HCT116 (cell line): ENCODE measurements around the gene CEP70. TPM values are rescaled to one million over a fixed set of nuclear protein-coding genes. Genes with fewer than 3 reads are reported as not detected.

Experiments
- ATAC-seq: fragments of 200-7000 bp; cut with Tn5 transposase; 2 replicates; pipeline ENCODE4 v1.9.1; 2020; ENCODE audit warnings: mild to moderate bottlenecking, moderate library complexity
- BruUV-seq: library from RNA; stranded (reverse); fragments of 400-500 nt; replicated peaks from 2 replicates; lab custom pipeline; 2021; lab: Mats Ljungman, UMichigan
- CTCF ChIA-PET: fragments of 300-600 bp; sonication (Branson Sonifier 250); formaldehyde crosslinking; loops from one replicate; lab custom pipeline; 2021; ENCODE audit warnings: antibody characterized with exemption; lab: Charles Lee
- POLR2A ChIA-PET: fragments of 300-600, 350-600 bp; sonication (Branson Sonifier 250); formaldehyde crosslinking; loops from one replicate; lab custom pipeline; 2021; ENCODE audit warnings: antibody characterized with exemption; lab: Charles Lee
- RAD21 ChIA-PET, 2 experiments: fragments of 300-600 bp; sonication (Branson Sonifier 250); formaldehyde crosslinking; loops; one replicate each; lab custom pipeline; 2023; ENCODE audit warnings: low total read pairs in 2 of 2; ENCODE audit not compliant: uncharacterized antibody in 2 of 2, unreplicated experiment in 2 of 2, low non-redundant PET in 1 of 2; lab: Charles Lee
- DNase-seq: peaks from one replicate; pipeline ENCODE4 v3.0.0-alpha.2; 2010; ENCODE audit warnings: low read depth, low spot score
- H2AFZ ChIP-seq: fragments of 200-600 bp; shearing (Covaris generic), sonication (generic); 2 replicates; pipeline ENCODE4 v1.6.1; 2017; ENCODE audit warnings: low read depth, mixed run types, mixed read lengths, antibody characterized with exemption, low read length; ENCODE audit not compliant: poor library complexity, severe bottlenecking
- H3K27ac ChIP-seq: 2 replicates; pipeline ENCODE4 v1.5.1; 2012; ENCODE audit warnings: low read depth, low read length
- H3K27me3 ChIP-seq: fragments of 200-600 bp; sonication (generic); 2 replicates; pipeline ENCODE4 v1.6.1; 2016; ENCODE audit warnings: mixed run types, low read length, mixed read lengths; ENCODE audit not compliant: insufficient read depth
- H3K36me3 ChIP-seq, 2 experiments: fragments of 200-500 bp in 1 of 2; fragments of 200-600 bp in 1 of 2; sonication (Bioruptor generic) in 1 of 2; sonication (generic) in 1 of 2; 2 replicates each; pipeline versions ENCODE4 v1.5.1 to v1.6.1; 2014 to 2016; ENCODE audit warnings: low read length in 2 of 2, inconsistent platforms in 1 of 2, mixed read lengths in 1 of 2, mixed run types in 1 of 2; ENCODE audit not compliant: insufficient read depth in 2 of 2, control insufficient read depth in 1 of 2
- H3K4me1 ChIP-seq, 2 experiments: fragments of 200-600 bp in 1 of 2; sonication (generic) in 1 of 2; 2 replicates each; pipeline versions ENCODE4 v1.5.1 to v1.6.1; 2012 to 2017; ENCODE audit warnings: low read length in 2 of 2, inconsistent platforms in 1 of 2, mild to moderate bottlenecking in 1 of 2, mixed read lengths in 1 of 2, mixed run types in 1 of 2, moderate library complexity in 1 of 2; ENCODE audit not compliant: insufficient read depth in 2 of 2, control insufficient read depth in 1 of 2
- H3K4me2 ChIP-seq: fragments of 200-600 bp; sonication (generic); 2 replicates; pipeline ENCODE4 v1.6.1; 2017; ENCODE audit warnings: mixed run types, low read length, mixed read lengths
- H3K4me3 ChIP-seq, 2 experiments: fragments of 200-600 bp in 1 of 2; sonication (generic) in 1 of 2; replicated peaks in 1 of 2; 2 replicates each; pipeline ENCODE4 v1.5.1; 2011 to 2016; ENCODE audit warnings: low read length in 2 of 2, control low read depth in 1 of 2, low read depth in 1 of 2, mild to moderate bottlenecking in 1 of 2, mixed read lengths in 1 of 2, mixed run types in 1 of 2
- H3K79me2 ChIP-seq: fragments of 200-600 bp; sonication (generic); 2 replicates; pipeline ENCODE4 v1.6.1; 2017; ENCODE audit warnings: mild to moderate bottlenecking, mixed run types, low read length, moderate library complexity, mixed read lengths; ENCODE audit not compliant: insufficient read depth
- H3K9ac ChIP-seq: fragments of 200-600 bp; sonication (generic); 2 replicates; pipeline ENCODE4 v1.6.1; 2016; ENCODE audit warnings: low read length, mixed read lengths
- H3K9me2 ChIP-seq: fragments of 200-600 bp; sonication (generic), shearing (Covaris generic); 2 replicates; pipeline ENCODE4 v1.6.1; 2017; ENCODE audit warnings: mixed run types, mild to moderate bottlenecking, moderate library complexity; ENCODE audit not compliant: insufficient read depth
- H3K9me3 ChIP-seq, 2 experiments: fragments of 200-500 bp in 1 of 2; fragments of 200-600 bp in 1 of 2; sonication (Bioruptor generic) in 1 of 2; sonication (generic) in 1 of 2; 2 replicates each; pipeline ENCODE4 v1.6.1; 2014 to 2017; ENCODE audit warnings: low read length in 2 of 2, mixed read lengths in 2 of 2, inconsistent platforms in 1 of 2, low read depth in 1 of 2, mild to moderate bottlenecking in 1 of 2, mixed run types in 1 of 2, moderate library complexity in 1 of 2; ENCODE audit not compliant: control insufficient read depth in 1 of 2, insufficient read depth in 1 of 2
- H4K20me1 ChIP-seq: fragments of 200-600 bp; sonication (generic), shearing (Covaris generic); 2 replicates; pipeline ENCODE4 v1.6.1; 2017; ENCODE audit warnings: mixed run types, mild to moderate bottlenecking, moderate library complexity; ENCODE audit not compliant: insufficient read depth
- EZH2 ChIP-seq: fragments of 200-600 bp; sonication (generic); IDR thresholded peaks from 2 replicates; pipeline ENCODE4 v1.6.1; 2017; ENCODE audit warnings: antibody characterized with exemption, mixed run types
- ZNF274 ChIP-seq: fragments of 200-500 bp; sonication (Bioruptor generic); IDR thresholded peaks from 2 replicates; pipeline ENCODE4 v1.6.1; 2014; ENCODE audit warnings: mild to moderate bottlenecking, low read depth, low read length, inconsistent platforms
- intact Hi-C: fragments of 100-400 bp; cut with micrococcal nuclease; formaldehyde crosslinking; loops from 2 replicates; pipeline ENCODE4 v1.10.0; 2022
- total RNA-seq: library from RNA; stranded (reverse); gene quantifications from one replicate; pipeline ENCODE4 v1.2.1, GENCODE V29; 2021; ENCODE audit not compliant: unreplicated experiment
- TF ChIP-seq, protein P1 (sequence below), 3 experiments: fragments of 200-600 bp in 1 of 3; sonication (generic) in 1 of 3; IDR thresholded peaks in 2 of 3; conservative IDR thresholded peaks in 1 of 3; 2 replicates each; pipeline ENCODE4 v1.5.1; 2012 to 2017; ENCODE audit warnings: low read depth in 2 of 3, low read length in 2 of 3, antibody characterized with exemption in 1 of 3, borderline replicate concordance in 1 of 3, control low read depth in 1 of 3, mild to moderate bottlenecking in 1 of 3, mixed read lengths in 1 of 3, mixed run types in 1 of 3, moderate library complexity in 1 of 3; ENCODE audit not compliant: insufficient read depth in 1 of 3

The CEP70 gene
- total RNA-seq, 1 experiment from 2014 or later = 38.7 TPM

GRCh38 chr3:138457863-138458735 lies 136.0 kb downstream of the CEP70 start:
- H2AFZ ChIP-seq = no peak overlapping the region
- no peaks in the 10 kb centered on the region for H4K20me1 ChIP-seq
- intact Hi-C loops = no loop called here
- ChIA-PET RAD21 (no interaction called here), POLR2A (no interaction called here)
- H3K4me2 ChIP-seq = no peak overlapping the region
- no peak overlapping the region for H3K9ac ChIP-seq
- H3K79me2 ChIP-seq = no peaks in the 10 kb centered on the region
- ATAC-seq (no peak), DNase-seq (no peak)
- H3K9me3 ChIP-seq = no peaks in the 10 kb centered on the region
- H3K27me3 ChIP-seq = no peaks in the 10 kb centered on the region
- no peak overlapping the region for H3K4me3 ChIP-seq
- H3K36me3 ChIP-seq = no peaks in the 10 kb centered on the region
- H3K4me1 ChIP-seq = peaks cover 0 to 5% of the 10 kb centered on the region in 2 experiments; a peak in 1 of 4 replicates
- H3K27ac ChIP-seq = no peak overlapping the region
- H3K9me2 ChIP-seq = no peaks in the 10 kb centered on the region
- BruUV-seq = no TSS peak
- TF ChIP-seq ZNF274 = no peak
- TF ChIP-seq, protein P1, sequence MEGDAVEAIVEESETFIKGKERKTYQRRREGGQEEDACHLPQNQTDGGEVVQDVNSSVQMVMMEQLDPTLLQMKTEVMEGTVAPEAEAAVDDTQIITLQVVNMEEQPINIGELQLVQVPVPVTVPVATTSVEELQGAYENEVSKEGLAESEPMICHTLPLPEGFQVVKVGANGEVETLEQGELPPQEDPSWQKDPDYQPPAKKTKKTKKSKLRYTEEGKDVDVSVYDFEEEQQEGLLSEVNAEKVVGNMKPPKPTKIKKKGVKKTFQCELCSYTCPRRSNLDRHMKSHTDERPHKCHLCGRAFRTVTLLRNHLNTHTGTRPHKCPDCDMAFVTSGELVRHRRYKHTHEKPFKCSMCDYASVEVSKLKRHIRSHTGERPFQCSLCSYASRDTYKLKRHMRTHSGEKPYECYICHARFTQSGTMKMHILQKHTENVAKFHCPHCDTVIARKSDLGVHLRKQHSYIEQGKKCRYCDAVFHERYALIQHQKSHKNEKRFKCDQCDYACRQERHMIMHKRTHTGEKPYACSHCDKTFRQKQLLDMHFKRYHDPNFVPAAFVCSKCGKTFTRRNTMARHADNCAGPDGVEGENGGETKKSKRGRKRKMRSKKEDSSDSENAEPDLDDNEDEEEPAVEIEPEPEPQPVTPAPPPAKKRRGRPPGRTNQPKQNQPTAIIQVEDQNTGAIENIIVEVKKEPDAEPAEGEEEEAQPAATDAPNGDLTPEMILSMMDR (IDR thresholded peaks at IDR 0.05 in 2 of 3, conservative IDR thresholded peaks at IDR 0.05 in 1 of 3; ENCODE audit: borderline replicate concordance in 1 of 3, insufficient read depth in 1 of 3, low read depth in 2 of 3, low read length in 2 of 3) = no peak
- TF ChIP-seq EZH2 = no peak
- TF ChIP-seq, all 23 proteins: peak for 0
- CTCF ChIA-PET = no interaction called here
